ENCODE results near the gene GAB2.

Gene GAB2

GRCh38 chr11:78453140-78453935, 35.7 kb upstream of the GAB2 start:
- H3K4me3 ChIP-seq (ENCODE audit: low read depth, low read length) = no peak overlapping the region
- DNase-seq (ENCODE audit: low read depth) = peak; percentile 27
- no peak for TF ChIP-seq CTCF (IDR thresholded peaks at IDR 0.05; ENCODE audit: low read depth, low read length, missing control alignments)
- in situ Hi-C loops (cut with HindIII; ENCODE audit: low sequenced_read_pairs) = loop anchor here (5.0 kb wide), 1 partner anchor 74 kb away; no protein-coding TSS in a partner anchor

GRCh38 chr11:78451371-78452150, 33.9 kb upstream of the GAB2 start:
- TF ChIP-seq CTCF (IDR thresholded peaks at IDR 0.05; ENCODE audit: low read depth, low read length, missing control alignments) = no peak
- DNase-seq (ENCODE audit: low read depth) = no peak
- H3K4me3 ChIP-seq (ENCODE audit: low read depth, low read length) = no peak overlapping the region
- in situ Hi-C loops (cut with HindIII; ENCODE audit: low sequenced_read_pairs) = loop anchor here (5.0 kb wide), 1 partner anchor 76 kb away; no protein-coding TSS in a partner anchor

GRCh38 chr11:78450866-78451265, 33.2 kb upstream of the GAB2 start:
- no peak overlapping the region for H3K4me3 ChIP-seq (ENCODE audit: low read depth, low read length)
- DNase-seq (ENCODE audit: low read depth) = no peak
- TF ChIP-seq CTCF (IDR thresholded peaks at IDR 0.05; ENCODE audit: low read depth, low read length, missing control alignments) = no peak
- in situ Hi-C loops (cut with HindIII; ENCODE audit: low sequenced_read_pairs) = loop anchor here (5.0 kb wide), 1 partner anchor 76 kb away; no protein-coding TSS in a partner anchor

- no peak for DNase-seq (ENCODE audit: low read depth)
- no peak for TF ChIP-seq CTCF (IDR thresholded peaks at IDR 0.05; ENCODE audit: low read depth, low read length, missing control alignments)
- in situ Hi-C loops (cut with HindIII; ENCODE audit: low sequenced_read_pairs) = loop anchor here (5.0 kb wide), 1 partner anchor 77 kb away; no protein-coding TSS in a partner anchor
Measured at GRCh38 chr11:78449866-78450265, 32.2 kb upstream of the GAB2 start.

GRCh38 chr11:78446210-78446609, 28.6 kb upstream of the GAB2 start:
- DNase-seq (ENCODE audit: low read depth) = no peak
- in situ Hi-C loops (cut with HindIII; ENCODE audit: low sequenced_read_pairs) = no loop called here
- H3K4me3 ChIP-seq (ENCODE audit: low read depth, low read length) = no peak overlapping the region
- no peak for TF ChIP-seq CTCF (IDR thresholded peaks at IDR 0.05; ENCODE audit: low read depth, low read length, missing control alignments)

More at GRCh38 chr11:78449866-78450265, 32.2 kb upstream of the GAB2 start:
- no peak overlapping the region for H3K4me3 ChIP-seq (ENCODE audit: low read depth, low read length)

GRCh38 chr11:78444726-78445125, 27.1 kb upstream of the GAB2 start:
- in situ Hi-C loops (cut with HindIII; ENCODE audit: low sequenced_read_pairs) = no loop called here
- H3K4me3 ChIP-seq (ENCODE audit: low read depth, low read length) = no peak overlapping the region
- no peak for TF ChIP-seq CTCF (IDR thresholded peaks at IDR 0.05; ENCODE audit: low read depth, low read length, missing control alignments)
- no peak for DNase-seq (ENCODE audit: low read depth)

Data from astrocyte of the cerebellum (primary cell).